Measurements from ENCODE around the gene MYO5B. TPM values are rescaled to one million over a fixed set of nuclear protein-coding genes. Genes with fewer than 3 reads are reported as not detected.

The MYO5B gene
- polyA plus RNA-seq, 1 donor from 2014 or later = 0.42 TPM

- H3K4me3 ChIP-seq (ENCODE audit: low read length) = no peak overlapping the region
- no peaks in the 10 kb centered on the region for H3K9me2 ChIP-seq (ENCODE audit: insufficient read depth, low read length)
- H3K27me3 ChIP-seq (ENCODE audit: insufficient read depth, low read depth, low read length) = no peaks in the 10 kb centered on the region
- no peak overlapping the region for H3K4me2 ChIP-seq (ENCODE audit: low read length)
- peak overlapping the region; percentile 54 for H3K27ac ChIP-seq (ENCODE audit: low read length)
- H3K36me3 ChIP-seq (ENCODE audit: insufficient read depth, low read length) = no peaks in the 10 kb centered on the region
- H3K79me2 ChIP-seq (replicated peaks; ENCODE audit: insufficient read depth, low read length) = no peaks in the 10 kb centered on the region
- no peaks in the 10 kb centered on the region for H3K9me3 ChIP-seq (ENCODE audit: low read length)
- no peak overlapping the region for H3K9ac ChIP-seq (ENCODE audit: low read length)
- H4K20me1 ChIP-seq (ENCODE audit: insufficient read depth) = no peaks in the 10 kb centered on the region
- TF ChIP-seq RAD21 (conservative IDR thresholded peaks at IDR 0.05) (no peak), MXI1 (conservative IDR thresholded peaks at IDR 0.05; ENCODE audit: poor library complexity, severe bottlenecking) (no peak), EP300 (conservative IDR thresholded peaks at IDR 0.05; ENCODE audit: poor library complexity, severe bottlenecking) (no peak), POLR2AphosphoS5 (IDR thresholded peaks at IDR 0.05) (no peak), REST (IDR thresholded peaks at IDR 0.05; ENCODE audit: borderline replicate concordance) (no peak), SMC3 (conservative IDR thresholded peaks at IDR 0.05; ENCODE audit: poor library complexity) (no peak), TAF1 (IDR thresholded peaks at IDR 0.05; ENCODE audit: low read depth) (no peak), EZH2 (IDR thresholded peaks at IDR 0.05; ENCODE audit: borderline replicate concordance, insufficient read depth, low read length, poor library complexity, severe bottlenecking) (no peak)
- TF ChIP-seq, protein P1, sequence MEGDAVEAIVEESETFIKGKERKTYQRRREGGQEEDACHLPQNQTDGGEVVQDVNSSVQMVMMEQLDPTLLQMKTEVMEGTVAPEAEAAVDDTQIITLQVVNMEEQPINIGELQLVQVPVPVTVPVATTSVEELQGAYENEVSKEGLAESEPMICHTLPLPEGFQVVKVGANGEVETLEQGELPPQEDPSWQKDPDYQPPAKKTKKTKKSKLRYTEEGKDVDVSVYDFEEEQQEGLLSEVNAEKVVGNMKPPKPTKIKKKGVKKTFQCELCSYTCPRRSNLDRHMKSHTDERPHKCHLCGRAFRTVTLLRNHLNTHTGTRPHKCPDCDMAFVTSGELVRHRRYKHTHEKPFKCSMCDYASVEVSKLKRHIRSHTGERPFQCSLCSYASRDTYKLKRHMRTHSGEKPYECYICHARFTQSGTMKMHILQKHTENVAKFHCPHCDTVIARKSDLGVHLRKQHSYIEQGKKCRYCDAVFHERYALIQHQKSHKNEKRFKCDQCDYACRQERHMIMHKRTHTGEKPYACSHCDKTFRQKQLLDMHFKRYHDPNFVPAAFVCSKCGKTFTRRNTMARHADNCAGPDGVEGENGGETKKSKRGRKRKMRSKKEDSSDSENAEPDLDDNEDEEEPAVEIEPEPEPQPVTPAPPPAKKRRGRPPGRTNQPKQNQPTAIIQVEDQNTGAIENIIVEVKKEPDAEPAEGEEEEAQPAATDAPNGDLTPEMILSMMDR (IDR thresholded peaks at IDR 0.05; ENCODE audit: poor library complexity, severe bottlenecking) = no peak
- no peak overlapping the region for H2AFZ ChIP-seq (ENCODE audit: low read depth, low read length)
- H3F3A ChIP-seq (ENCODE audit: insufficient read depth, low read length, poor library complexity, severe bottlenecking) = no peaks in the 10 kb centered on the region
Measured at GRCh38 chr18:50055488-50055887, 139.5 kb downstream of the MYO5B start.

GRCh38 chr18:50053111-50053510 is 141.8 kb downstream of the MYO5B start:
- no peak for TF ChIP-seq POLR2AphosphoS5 (IDR thresholded peaks at IDR 0.05)
- no peak for TF ChIP-seq RAD21 (conservative IDR thresholded peaks at IDR 0.05)
- TF ChIP-seq, protein P1 (IDR thresholded peaks at IDR 0.05; ENCODE audit: poor library complexity, severe bottlenecking) = no peak
- TF ChIP-seq EZH2 (IDR thresholded peaks at IDR 0.05; ENCODE audit: borderline replicate concordance, insufficient read depth, low read length, poor library complexity, severe bottlenecking) = no peak
- no peak for TF ChIP-seq REST (IDR thresholded peaks at IDR 0.05; ENCODE audit: borderline replicate concordance)
- TF ChIP-seq EP300 (conservative IDR thresholded peaks at IDR 0.05; ENCODE audit: poor library complexity, severe bottlenecking) = no peak
- TF ChIP-seq SMC3 (conservative IDR thresholded peaks at IDR 0.05; ENCODE audit: poor library complexity) = no peak
- Histone ChIP-seq H3K9me2 (ENCODE audit: insufficient read depth, low read length) (no peaks in the 10 kb centered on the region), H3K79me2 (replicated peaks; ENCODE audit: insufficient read depth, low read length) (no peaks in the 10 kb centered on the region), H3K9ac (ENCODE audit: low read length) (no peak overlapping the region), H4K20me1 (ENCODE audit: insufficient read depth) (no peaks in the 10 kb centered on the region), H3K9me3 (ENCODE audit: low read length) (no peaks in the 10 kb centered on the region), H3K27ac (ENCODE audit: low read length) (no peak overlapping the region), H2AFZ (ENCODE audit: low read depth, low read length) (no peak overlapping the region), H3K4me2 (ENCODE audit: low read length) (no peak overlapping the region), H3K4me3 (ENCODE audit: low read length) (no peak overlapping the region), H3F3A (ENCODE audit: insufficient read depth, low read length, poor library complexity, severe bottlenecking) (no peaks in the 10 kb centered on the region), H3K36me3 (ENCODE audit: insufficient read depth, low read length) (no peaks in the 10 kb centered on the region), H3K27me3 (ENCODE audit: insufficient read depth, low read depth, low read length) (no peaks in the 10 kb centered on the region)
